Panc1 (cell line): ENCODE data around the gene TNNC2. TPM values are rescaled to one million over a fixed set of nuclear protein-coding genes. Genes with fewer than 3 reads are reported as not detected.

Source experiments
- ATAC-seq: fragments of 200-7000 bp; cut with Tn5 transposase; 2 replicates; pipeline ENCODE4 v1.9.1; 2020; ENCODE audit warnings: mild to moderate bottlenecking, moderate library complexity
- BruUV-seq: library from RNA; stranded (reverse); fragments of 400-500 nt; replicated peaks from 2 replicates; lab custom pipeline; 2021; lab: Mats Ljungman, UMichigan
- CTCF ChIA-PET: fragments of 300-600 bp; sonication (Branson Sonifier 250); formaldehyde crosslinking; loops from one replicate; lab custom pipeline; 2022; ENCODE audit warnings: antibody characterized with exemption; lab: Charles Lee
- POLR2A ChIA-PET: fragments of 300-600 bp; sonication (Branson Sonifier 250); formaldehyde crosslinking; loops from one replicate; lab custom pipeline; 2022; ENCODE audit warnings: antibody characterized with exemption; lab: Charles Lee
- DNase-seq: peaks from one replicate; pipeline ENCODE4 v3.0.0-alpha.2; 2010; ENCODE audit warnings: low read depth, low spot score
- H3K27ac ChIP-seq: 2 replicates; pipeline ENCODE4 v1.5.1; 2011; ENCODE audit warnings: mild to moderate bottlenecking, low read length, inconsistent platforms
- H3K27me3 ChIP-seq: fragments of 200-500 bp; sonication (Bioruptor generic); 2 replicates; pipeline ENCODE4 v1.6.0; 2014; ENCODE audit warnings: low read length, inconsistent platforms; ENCODE audit not compliant: control insufficient read depth, insufficient read depth
- H3K36me3 ChIP-seq: fragments of 200-500 bp; sonication (Bioruptor generic); 2 replicates; pipeline ENCODE4 v1.5.1; 2014; ENCODE audit warnings: inconsistent platforms, mild to moderate bottlenecking, low read length, moderate library complexity; ENCODE audit not compliant: control insufficient read depth, insufficient read depth
- H3K4me1 ChIP-seq: 2 replicates; pipeline ENCODE4 v1.5.1; 2011; ENCODE audit warnings: inconsistent platforms, mild to moderate bottlenecking, low read length, moderate library complexity; ENCODE audit not compliant: control insufficient read depth, insufficient read depth
- H3K4me3 ChIP-seq, 2 experiments: 2 replicates each; pipeline ENCODE4 v1.5.1; 2011 to 2012; ENCODE audit warnings: low read depth in 2 of 2, low read length in 2 of 2, mild to moderate bottlenecking in 2 of 2, inconsistent platforms in 1 of 2, moderate library complexity in 1 of 2
- H3K9me3 ChIP-seq: fragments of 200-500 bp; sonication (Bioruptor generic); 2 replicates; pipeline ENCODE4 v1.5.1; 2014; ENCODE audit warnings: low read depth, mild to moderate bottlenecking, inconsistent platforms, low read length, moderate library complexity; ENCODE audit not compliant: control insufficient read depth, insufficient read depth
- CTCF ChIP-seq: fragments of 450-650 bp; IDR thresholded peaks from 2 replicates; pipeline ENCODE4 v1.5.1; 2017; ENCODE audit warnings: mild to moderate bottlenecking
- POLR2AphosphoS5 ChIP-seq: IDR thresholded peaks from 2 replicates; pipeline ENCODE4 v1.6.1; 2012; ENCODE audit warnings: mild to moderate bottlenecking, low read depth, low read length, moderate library complexity
- REST ChIP-seq, 2 experiments: IDR thresholded peaks; 2 replicates each; pipeline ENCODE4 v1.6.1; 2011 to 2012; ENCODE audit warnings: low read depth in 2 of 2, control low read depth in 1 of 2, low read length in 1 of 2, mild to moderate bottlenecking in 1 of 2, moderate library complexity in 1 of 2; ENCODE audit not compliant: insufficient read depth in 1 of 2
- SIN3A ChIP-seq: IDR thresholded peaks from 2 replicates; pipeline ENCODE4 v1.6.1; 2012; ENCODE audit warnings: low read depth, mild to moderate bottlenecking, low read length, moderate library complexity, borderline replicate concordance; ENCODE audit not compliant: insufficient read depth
- TCF7L2 ChIP-seq: IDR thresholded peaks from 2 replicates; pipeline ENCODE4 v1.6.1; 2011; ENCODE audit warnings: mild to moderate bottlenecking, low read depth, low read length, inconsistent platforms
- in situ Hi-C: cut with HindIII; loops from 2 replicates; pipeline ENCODE4 v1.10.0; 2016; ENCODE audit warnings: low sequenced_read_pairs, low pct_unique_long_range_greater_than_20kb
- intact Hi-C: fragments of 100-400 bp; cut with micrococcal nuclease; formaldehyde crosslinking; loops from one replicate; pipeline ENCODE4 v1.10.0; 2022; ENCODE audit not compliant: unreplicated experiment
- total RNA-seq: library from RNA; stranded (reverse); gene quantifications from one replicate; pipeline ENCODE4 v1.2.1, GENCODE V29; 2021; ENCODE audit not compliant: unreplicated experiment

Gene TNNC2
- total RNA-seq, 1 experiment from 2014 or later: 0.26 TPM

- no peaks in the 10 kb centered on the region for H3K4me1 ChIP-seq
- no peak for TF ChIP-seq CTCF
- TF ChIP-seq REST (IDR thresholded peaks at IDR 0.05; ENCODE audit: insufficient read depth in 1 of 2, low read depth in 2 of 2, low read length in 1 of 2): no peak
- TF ChIP-seq TCF7L2: no peak
- no peak for TF ChIP-seq POLR2AphosphoS5
- no peak for TF ChIP-seq SIN3A
- no peak for ATAC-seq
- no peak overlapping the region for H3K27ac ChIP-seq
- no TSS peak for BruUV-seq
- in situ Hi-C loops: no loop called here
- no peak for DNase-seq
- no peak overlapping the region for H3K4me3 ChIP-seq
- no peaks in the 10 kb centered on the region for H3K9me3 ChIP-seq
- ChIA-PET CTCF (no interaction called here), POLR2A (no interaction called here)
- intact Hi-C loops: no loop called here
- no peaks in the 10 kb centered on the region for H3K27me3 ChIP-seq
- H3K36me3 ChIP-seq: no peaks in the 10 kb centered on the region
Observed at GRCh38 chr20:45873409-45874103, 46.4 kb upstream of the TNNC2 start.

- CTCF ChIA-PET: no interaction called here
- H3K27me3 ChIP-seq: no peaks in the 10 kb centered on the region
Observed at GRCh38 chr20:45872626-45873025, 45.5 kb upstream of the TNNC2 start.

More at GRCh38 chr20:45872626-45873025, 45.5 kb upstream of the TNNC2 start:
- Histone ChIP-seq H3K9me3 (no peaks in the 10 kb centered on the region), H3K4me3 (no peak overlapping the region), H3K36me3 (no peaks in the 10 kb centered on the region), H3K4me1 (peaks cover 2% of the 10 kb centered on the region; the same call in 1 of the 2 replicates), H3K27ac (no peak overlapping the region)
- TF ChIP-seq REST (IDR thresholded peaks at IDR 0.05; ENCODE audit: insufficient read depth in 1 of 2, low read depth in 2 of 2, low read length in 1 of 2) (no peak), POLR2AphosphoS5 (no peak), SIN3A (no peak), TCF7L2 (no peak), CTCF (no peak)
- DNase-seq: no peak
- in situ Hi-C loops (no loop called here), intact Hi-C loops (no loop called here)
- no peak for ATAC-seq
- BruUV-seq: no TSS peak
- POLR2A ChIA-PET: no interaction called here
